Endothelial cell of umbilical vein (primary cell): ENCODE data around the gene DENND1A. TPM values are rescaled to one million over a fixed set of nuclear protein-coding genes. Genes with fewer than 3 reads are reported as not detected.

ENCODE experiments used
- BruUV-seq: library from RNA; stranded (reverse); fragments of 400-500 nt; replicated peaks from 2 replicates; lab custom pipeline; 2021; lab: Mats Ljungman, UMichigan
- CTCF ChIA-PET: fragments of 300-600, 350-600 bp; sonication (Branson Sonifier 250); formaldehyde crosslinking; loops from one replicate; lab custom pipeline; 2021; ENCODE audit warnings: antibody characterized with exemption, inconsistent platforms; lab: Charles Lee
- POLR2A ChIA-PET: fragments of 300-600, 350-600 bp; sonication (Branson Sonifier 250); formaldehyde crosslinking; loops from one replicate; lab custom pipeline; 2021; ENCODE audit warnings: antibody characterized with exemption, inconsistent platforms; lab: Charles Lee
- DNase-seq: peaks from one replicate; pipeline ENCODE4 v3.0.0-alpha.2; 2011; ENCODE audit warnings: low read depth, low spot score
- FAIRE-seq: peaks from 2 replicates; lab custom pipeline; 2011; peaks lifted over from hg19 to GRCh38; lab: Jason Lieb, UNC
- H2AFZ ChIP-seq: 2 replicates; pipeline ENCODE4 v1.6.0; 2012; ENCODE audit warnings: low read depth, low read length, control low read depth, inconsistent platforms
- H3K27ac ChIP-seq: 2 replicates; pipeline ENCODE4 v1.5.1; 2011; ENCODE audit warnings: low read depth, mild to moderate bottlenecking, control low read depth, low read length, moderate library complexity; ENCODE audit not compliant: insufficient read depth
- H3K27me3 ChIP-seq, 2 experiments: 2 replicates each; pipeline versions ENCODE4 v1.6.0 to v1.6.1; 2011; ENCODE audit warnings: low read length in 2 of 2, mixed read lengths in 1 of 2; ENCODE audit not compliant: control insufficient read depth in 2 of 2, insufficient read depth in 2 of 2
- H3K36me3 ChIP-seq, 2 experiments: 2 replicates in 1 of 2; 3 replicates in 1 of 2; pipeline ENCODE4 v1.5.1; 2011; ENCODE audit warnings: low read length in 2 of 2, mild to moderate bottlenecking in 1 of 2, moderate library complexity in 1 of 2; ENCODE audit not compliant: control insufficient read depth in 2 of 2, insufficient read depth in 2 of 2; ENCODE audit errors: extremely low read depth in 1 of 2
- H3K4me1 ChIP-seq: 3 replicates; pipeline ENCODE4 v1.5.1; 2011; ENCODE audit warnings: mild to moderate bottlenecking, low read length; ENCODE audit not compliant: control insufficient read depth, insufficient read depth; ENCODE audit errors: extremely low read depth
- H3K4me2 ChIP-seq: 2 replicates; pipeline ENCODE4 v1.6.1; 2011; ENCODE audit warnings: low read length, control low read depth, mixed read lengths; ENCODE audit not compliant: insufficient read depth
- H3K4me3 ChIP-seq, 3 experiments: fragments of 200-600 bp in 1 of 3; sonication (generic), shearing (Covaris generic) in 1 of 3; replicated peaks in 1 of 3; 2 replicates each; pipeline ENCODE4 v1.5.1; 2011 to 2016; ENCODE audit warnings: control low read depth in 3 of 3, low read length in 3 of 3, mild to moderate bottlenecking in 2 of 3, inconsistent platforms in 1 of 3, low read depth in 1 of 3, moderate library complexity in 1 of 3; ENCODE audit not compliant: insufficient read depth in 1 of 3
- H3K79me2 ChIP-seq: 2 replicates; pipeline ENCODE4 v1.6.0; 2012; ENCODE audit warnings: low read length, inconsistent platforms; ENCODE audit not compliant: control insufficient read depth, insufficient read depth
- H3K9ac ChIP-seq: replicated peaks from 2 replicates; pipeline ENCODE3; 2011; ENCODE audit warnings: low read length, control low read depth; ENCODE audit not compliant: insufficient read depth; ENCODE audit errors: extremely low read depth
- H3K9me1 ChIP-seq: replicated peaks from 3 replicates; pipeline ENCODE4 v1.6.0; 2011; ENCODE audit warnings: mild to moderate bottlenecking, low read length; ENCODE audit not compliant: control insufficient read depth, insufficient read depth; ENCODE audit errors: extremely low read depth
- H3K9me3 ChIP-seq: replicated peaks from 2 replicates; pipeline ENCODE4 v1.5.1; 2012; ENCODE audit warnings: low read length, inconsistent platforms; ENCODE audit not compliant: control insufficient read depth, insufficient read depth
- H4K20me1 ChIP-seq: replicated peaks from 2 replicates; pipeline ENCODE3; 2011; ENCODE audit warnings: mild to moderate bottlenecking, low read length; ENCODE audit not compliant: control insufficient read depth, insufficient read depth; ENCODE audit errors: extremely low read depth
- CTCF ChIP-seq, 2 donors: IDR thresholded peaks; 1 replicate in 1 of 2; 2 replicates in 1 of 2; pipeline ENCODE4 v1.5.1; 2011; ENCODE audit warnings: low read length in 2 of 2, mild to moderate bottlenecking in 2 of 2, moderate library complexity in 2 of 2, control low read depth in 1 of 2, inconsistent platforms in 1 of 2, low read depth in 1 of 2; ENCODE audit not compliant: insufficient read depth in 1 of 2; ENCODE audit errors: extremely low read depth in 1 of 2
- EZH2 ChIP-seq: IDR thresholded peaks from 2 replicates; pipeline ENCODE4 v1.6.1; 2012; ENCODE audit warnings: borderline replicate concordance, low read depth, mild to moderate bottlenecking, moderate library complexity, low read length, inconsistent platforms; ENCODE audit not compliant: severe bottlenecking
- FOS ChIP-seq: IDR thresholded peaks from 2 replicates; pipeline ENCODE4 v1.6.1; 2011; ENCODE audit warnings: mild to moderate bottlenecking, low read length, moderate library complexity, borderline replicate concordance; ENCODE audit not compliant: insufficient read depth
- GATA2 ChIP-seq: IDR thresholded peaks from 2 replicates; pipeline ENCODE4 v1.7.0; 2011; ENCODE audit warnings: low read depth, mild to moderate bottlenecking, moderate library complexity, mixed read lengths, low read length; ENCODE audit not compliant: insufficient read length, insufficient read depth
- JUN ChIP-seq: IDR thresholded peaks from 2 replicates; pipeline ENCODE4 v1.6.1; 2011; ENCODE audit warnings: borderline replicate concordance, low read depth; ENCODE audit not compliant: insufficient read length, insufficient read depth
- MAX ChIP-seq: IDR thresholded peaks from 2 replicates; pipeline ENCODE4 v1.6.1; 2011; ENCODE audit not compliant: insufficient read depth, insufficient read length
- MYC ChIP-seq: IDR thresholded peaks from one replicate; pipeline ENCODE4 v1.6.1; 2011; ENCODE audit warnings: mild to moderate bottlenecking, low read depth, low read length
- POLR2A ChIP-seq: IDR thresholded peaks from 2 replicates; pipeline ENCODE4 v1.6.1; 2012; ENCODE audit warnings: low read depth, mild to moderate bottlenecking, control low read depth, low read length
- POLR2AphosphoS5 ChIP-seq: IDR thresholded peaks from 2 replicates; pipeline ENCODE4 v1.6.1; 2012; ENCODE audit warnings: low read depth, mild to moderate bottlenecking, control low read depth, low read length, moderate library complexity; ENCODE audit not compliant: insufficient read depth
- dilution Hi-C: fragments of 300-500 bp; cut with MboI; formaldehyde crosslinking; loops from one replicate; pipeline ENCODE4 v1.15.0; 2019; ENCODE audit warnings: low sequenced_read_pairs; ENCODE audit not compliant: extremely low pct_ligation_motif_present
- intact Hi-C: fragments of 100-400 bp; cut with micrococcal nuclease; formaldehyde crosslinking; loops from one replicate; pipeline ENCODE4 v1.10.0; 2022
- polyA plus RNA-seq, 4 experiments: library from polyadenylated mRNA; depleted of rRNA in 3 of 4; stranded (reverse) in 3 of 4; unstranded in 1 of 4; fragments of >200 nt; gene quantifications; 2 replicates each; pipeline versions ENCODE4 v1.2.1 to v1.2.3, GENCODE V29; 2011 to 2012; ENCODE audit warnings: missing spikeins in 1 of 4
- total RNA-seq: library from RNA; stranded (reverse); gene quantifications from 2 replicates; pipeline ENCODE4 v1.2.3, GENCODE V29; 2021

DENND1A gene
- total and polyA plus RNA-seq, 2 donors (not counting 3 experiments of a cell fraction or from before 2014, with no cell fraction given): 18.5 to 24.5 TPM

- no peaks in the 10 kb centered on the region for H3K9me1 ChIP-seq
- H3K36me3 ChIP-seq: no peaks in the 10 kb centered on the region
- H4K20me1 ChIP-seq: peaks cover 4% of the 10 kb centered on the region
- no peak overlapping the region for H2AFZ ChIP-seq
- no peaks in the 10 kb centered on the region for H3K27me3 ChIP-seq
- no peak for FAIRE-seq
- no TSS peak for BruUV-seq
- no peak overlapping the region for H3K9ac ChIP-seq
- H3K79me2 ChIP-seq: no peaks in the 10 kb centered on the region
- H3K4me1 ChIP-seq: no peaks in the 10 kb centered on the region
- no peak overlapping the region for H3K4me2 ChIP-seq
- H3K27ac ChIP-seq: no peak overlapping the region
- TF ChIP-seq EZH2 (no peak), MAX (no peak), FOS (no peak), JUN (no peak), CTCF (IDR thresholded peaks at IDR 0.05; ENCODE audit: extremely low read depth in 1 of 2, insufficient read depth in 1 of 2, low read depth in 1 of 2, low read length in 2 of 2) (no peak), POLR2AphosphoS5 (no peak), MYC (no peak), POLR2A (no peak), GATA2 (no peak)
- H3K9me3 ChIP-seq: no peaks in the 10 kb centered on the region
- no peak for DNase-seq
- CTCF ChIA-PET: no interaction called here
- dilution Hi-C loops: no loop called here
- no peak overlapping the region for H3K4me3 ChIP-seq
- POLR2A ChIA-PET: no interaction called here
- intact Hi-C loops: no loop called here
Measured at GRCh38 chr9:123798195-123798594, 131.7 kb downstream of the DENND1A start.
